NCI-H1092 treated with DMSO at 0.1 percent for 48 hours (cell line): ENCODE measurements around the gene PGR.
"Not testable (repeated sequence)": the region's sequence is repeated elsewhere in the genome, so short reads cannot be mapped to it uniquely, and the experiment has no call there.

Experiments
- DNase-seq: peaks from one replicate; lab custom pipeline; 2025; lab: John Stamatoyannopoulos, UW

PGR gene

GRCh38 chr11:101082813-101083212 lies 46.8 kb downstream of the PGR start:
- DNase-seq = no peak

- DNase-seq = no peak
Observed at GRCh38 chr11:101063706-101064105, 65.9 kb downstream of the PGR start.

GRCh38 chr11:101061606-101062005 lies 68.0 kb downstream of the PGR start:
- no peak for DNase-seq

- DNase-seq = no peak
Observed at GRCh38 chr11:101059331-101059730, 70.3 kb downstream of the PGR start.

GRCh38 chr11:101053492-101053891 lies 76.1 kb downstream of the PGR start:
- no peak for DNase-seq

- DNase-seq = no peak
Observed at GRCh38 chr11:101051677-101052076, 77.9 kb downstream of the PGR start.

GRCh38 chr11:101049813-101050212 lies 79.8 kb downstream of the PGR start:
- no peak for DNase-seq

GRCh38 chr11:101049123-101049522 lies 80.5 kb downstream of the PGR start:
- DNase-seq = no peak

GRCh38 chr11:101048479-101048878 lies 81.1 kb downstream of the PGR start:
- DNase-seq = no peak

GRCh38 chr11:101046947-101047346 lies 82.7 kb downstream of the PGR start:
- no peak for DNase-seq

- DNase-seq = no peak
Observed at GRCh38 chr11:101045415-101045814, 84.2 kb downstream of the PGR start.

GRCh38 chr11:101043940-101044339 lies 85.7 kb downstream of the PGR start:
- no peak for DNase-seq

GRCh38 chr11:101035872-101036271 lies 93.7 kb downstream of the PGR start:
- DNase-seq = no peak

GRCh38 chr11:101034076-101034475 lies 95.5 kb downstream of the PGR start:
- peak; percentile 45 for DNase-seq

GRCh38 chr11:101032991-101033390 lies 96.6 kb downstream of the PGR start:
- no peak for DNase-seq

GRCh38 chr11:101031713-101032112 lies 97.9 kb downstream of the PGR start:
- no peak for DNase-seq

GRCh38 chr11:101030692-101031091 lies 98.9 kb downstream of the PGR start:
- no peak for DNase-seq

GRCh38 chr11:101030015-101030414 lies 99.6 kb downstream of the PGR start:
- DNase-seq = no peak

- DNase-seq = no peak
Observed at GRCh38 chr11:101028644-101029043, 101.0 kb downstream of the PGR start.

- no peak for DNase-seq
Observed at GRCh38 chr11:101022256-101022655, 107.4 kb downstream of the PGR start.

- DNase-seq = no peak
Observed at GRCh38 chr11:101019870-101020269, 109.7 kb downstream of the PGR start.

- no peak for DNase-seq
Observed at GRCh38 chr11:101014600-101015285, 114.9 kb downstream of the PGR start.

- not testable (repeated sequence) for DNase-seq
Observed at GRCh38 chr11:101013702-101014101, 115.9 kb downstream of the PGR start.

- DNase-seq = no peak
Observed at GRCh38 chr11:101011881-101012280, 117.7 kb downstream of the PGR start.
